GM21381 (cell line): ENCODE measurements around the gene ACOT7.
"Not testable (repeated sequence)": the region's sequence is repeated elsewhere in the genome, so short reads cannot be mapped to it uniquely, and the experiment has no call there.

Experiments used
- ATAC-seq: cut with Tn5 transposase; IDR thresholded peaks from one replicate; pipeline ENCODE4 v1.9.1; 2021; ENCODE audit warnings: mild to moderate bottlenecking, moderate library complexity; ENCODE audit not compliant: unreplicated experiment

The ACOT7 gene

GRCh38 chr1:6317098-6317760 is 76.3 kb downstream of the ACOT7 start:
- ATAC-seq, result no peak

GRCh38 chr1:6316240-6317097 is 77.1 kb downstream of the ACOT7 start:
- no peak for ATAC-seq

GRCh38 chr1:6314503-6314902 is 79.1 kb downstream of the ACOT7 start:
- no peak for ATAC-seq

- no peak for ATAC-seq
These were observed 80.0 kb downstream of the ACOT7 start for GRCh38 chr1:6313393-6314200.

- no peak for ATAC-seq
These were observed 83.3 kb downstream of the ACOT7 start for GRCh38 chr1:6310116-6310848.

- no peak for ATAC-seq
These were observed 84.0 kb downstream of the ACOT7 start for GRCh38 chr1:6309564-6309963.

- ATAC-seq, result no peak
These were observed 85.1 kb downstream of the ACOT7 start for GRCh38 chr1:6308449-6308848.

GRCh38 chr1:6307682-6308081 is 85.9 kb downstream of the ACOT7 start:
- ATAC-seq, result not testable (repeated sequence)

GRCh38 chr1:6307099-6307498 is 86.5 kb downstream of the ACOT7 start:
- ATAC-seq, result no peak

GRCh38 chr1:6303397-6304012 is 90.1 kb downstream of the ACOT7 start:
- no peak for ATAC-seq

GRCh38 chr1:6302568-6302967 is 91.0 kb downstream of the ACOT7 start:
- no peak for ATAC-seq

GRCh38 chr1:6301526-6301925 is 92.0 kb downstream of the ACOT7 start:
- ATAC-seq, result no peak

GRCh38 chr1:6300342-6301048 is 93.1 kb downstream of the ACOT7 start:
- no peak for ATAC-seq

GRCh38 chr1:6299557-6300165 is 93.9 kb downstream of the ACOT7 start:
- ATAC-seq, result no peak

- no peak for ATAC-seq
These were observed 94.6 kb downstream of the ACOT7 start for GRCh38 chr1:6298940-6299465.

GRCh38 chr1:6298530-6298929 is 95.0 kb downstream of the ACOT7 start:
- no peak for ATAC-seq

- no peak for ATAC-seq
These were observed 97.7 kb downstream of the ACOT7 start for GRCh38 chr1:6295910-6296309.

- ATAC-seq, result no peak
These were observed 98.5 kb downstream of the ACOT7 start for GRCh38 chr1:6294890-6295556.
